Measurements from ENCODE around the gene ACOX3. TPM values are rescaled to one million over a fixed set of nuclear protein-coding genes. Genes with fewer than 3 reads are reported as not detected.

ACOX3 gene
- total RNA-seq, 1 experiment from 2014 or later = 12.2 TPM

DNA sequence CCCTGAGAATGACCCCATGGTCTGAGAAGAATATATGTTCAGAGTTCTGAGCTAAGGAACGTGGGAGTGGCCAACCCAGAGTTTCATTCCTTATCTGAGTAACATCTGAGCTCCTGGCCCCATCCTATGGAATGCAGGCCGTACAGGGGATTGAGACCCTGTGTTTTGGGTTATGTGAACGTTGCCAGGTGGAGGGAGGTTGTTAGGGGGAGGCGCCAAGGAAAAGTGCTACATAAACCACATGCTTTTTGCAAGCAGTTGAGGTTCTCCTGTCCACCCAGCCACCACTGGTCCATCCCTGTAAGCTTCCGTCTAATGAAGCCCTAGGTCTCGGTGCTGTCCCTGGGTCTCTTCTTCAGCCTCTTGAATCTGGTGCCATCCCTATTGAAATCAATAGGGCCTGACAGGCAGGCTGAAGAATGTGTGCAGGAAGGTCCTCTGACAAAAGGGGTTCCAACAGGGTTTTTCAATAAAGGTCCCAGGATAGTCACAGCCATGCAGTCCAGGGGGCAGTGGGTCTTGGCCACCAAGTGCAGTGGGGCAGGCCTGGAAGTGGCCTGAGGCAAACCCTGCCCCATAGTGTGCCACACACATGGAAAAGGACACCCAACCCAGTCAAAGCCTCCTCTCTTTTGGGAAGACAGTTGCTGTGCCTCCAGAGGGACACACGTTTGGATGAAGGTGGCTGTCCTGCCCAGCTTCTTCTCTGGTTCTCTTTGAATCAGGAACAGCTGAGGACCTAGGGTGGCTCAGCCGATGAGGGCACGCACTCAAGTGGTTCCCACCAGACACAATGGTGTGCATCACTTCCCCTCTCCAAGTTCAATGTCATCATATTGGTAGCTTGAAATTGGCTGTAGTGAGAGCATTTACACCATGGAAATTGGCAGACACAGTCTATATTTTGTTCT, 117.5 kb downstream of the ACOX3 start:
- DNase-seq = no peak
- Histone ChIP-seq H3K27ac (ENCODE audit: low read length) (no peak overlapping the region), H3F3A (ENCODE audit: low read length, unreplicated experiment) (no peaks in the 10 kb centered on the region), H3K9me3 (ENCODE audit: low read length) (no peaks in the 10 kb centered on the region), H3K9ac (ENCODE audit: low read length) (no peak overlapping the region), H3K79me2 (ENCODE audit: low read length) (no peaks in the 10 kb centered on the region), H3K4me2 (ENCODE audit: low read length) (no peak overlapping the region), H3K4me3 (ENCODE audit: low read length) (no peak overlapping the region), H3K27me3 (ENCODE audit: low read length) (no peaks in the 10 kb centered on the region), H3K9me2 (replicated peaks; ENCODE audit: low read length) (no peaks in the 10 kb centered on the region), H4K20me1 (ENCODE audit: low read length) (no peaks in the 10 kb centered on the region), H3K36me3 (ENCODE audit: low read depth, low read length) (no peaks in the 10 kb centered on the region), H3K4me1 (ENCODE audit: insufficient read depth, low read length) (peaks cover 6% of the 10 kb centered on the region; the same call in 1 of the 2 replicates), H2AFZ (ENCODE audit: low read length) (no peak overlapping the region)
- no TSS peak for BruUV-seq (replicated peaks)
- ChIA-PET POLR2A (ENCODE audit: unreplicated experiment) (no interaction called here), CTCF (no interaction called here)
- intact Hi-C loops (cut with micrococcal nuclease) = no loop called here
- ATAC-seq = no peak
- no peak for TF ChIP-seq EZH2 (IDR thresholded peaks at IDR 0.05; ENCODE audit: low read length, unreplicated experiment)
- TF ChIP-seq CTCF (conservative IDR thresholded peaks at IDR 0.05; ENCODE audit: low read depth, low read length) = no peak
- TF ChIP-seq EZH2phosphoT487 (IDR thresholded peaks at IDR 0.05; ENCODE audit: borderline replicate concordance, low read length) = no peak

DNA sequence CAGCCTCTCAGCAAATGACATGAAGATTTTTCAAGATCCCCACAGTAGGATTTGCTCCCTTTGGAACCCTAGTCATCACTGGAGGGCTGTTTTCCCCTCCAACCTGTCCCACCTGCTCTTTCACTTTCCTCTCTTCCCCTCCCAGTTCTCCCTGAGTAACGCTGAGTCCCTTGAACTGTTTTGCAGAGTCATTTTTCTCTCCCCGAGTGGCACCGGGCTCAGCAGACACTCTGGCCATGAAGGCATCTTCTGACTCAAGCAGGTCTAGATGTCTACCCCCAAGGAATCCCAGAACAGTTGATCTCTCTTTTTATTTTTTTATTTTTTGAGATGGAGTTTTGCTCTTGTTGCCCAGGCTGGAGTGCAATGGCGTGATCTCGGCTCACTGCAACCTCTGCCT, 118.8 kb downstream of the ACOX3 start:
- no peak overlapping the region for H3K4me2 ChIP-seq (ENCODE audit: low read length)
- H3K27me3 ChIP-seq (ENCODE audit: low read length) = no peaks in the 10 kb centered on the region
- H3K4me3 ChIP-seq (ENCODE audit: low read length) = no peak overlapping the region
- no peak overlapping the region for H3K9ac ChIP-seq (ENCODE audit: low read length)
- no peaks in the 10 kb centered on the region for H4K20me1 ChIP-seq (ENCODE audit: low read length)
- H3K4me1 ChIP-seq (ENCODE audit: insufficient read depth, low read length) = peaks cover 6% of the 10 kb centered on the region; the same call in 1 of the 2 replicates
- no TSS peak for BruUV-seq (replicated peaks)
- no peak for DNase-seq
- no peak for TF ChIP-seq EZH2phosphoT487 (IDR thresholded peaks at IDR 0.05; ENCODE audit: borderline replicate concordance, low read length)
- no peak for TF ChIP-seq CTCF (conservative IDR thresholded peaks at IDR 0.05; ENCODE audit: low read depth, low read length)
- no peak for TF ChIP-seq EZH2 (IDR thresholded peaks at IDR 0.05; ENCODE audit: low read length, unreplicated experiment)
- no peaks in the 10 kb centered on the region for H3K9me3 ChIP-seq (ENCODE audit: low read length)
- no peaks in the 10 kb centered on the region for H3K79me2 ChIP-seq (ENCODE audit: low read length)
- POLR2A ChIA-PET (ENCODE audit: unreplicated experiment) = no interaction called here
- no peaks in the 10 kb centered on the region for H3F3A ChIP-seq (ENCODE audit: low read length, unreplicated experiment)
- ATAC-seq = no peak
- H3K9me2 ChIP-seq (replicated peaks; ENCODE audit: low read length) = no peaks in the 10 kb centered on the region
- intact Hi-C loops (cut with micrococcal nuclease) = no loop called here
- H3K36me3 ChIP-seq (ENCODE audit: low read depth, low read length) = no peaks in the 10 kb centered on the region
- CTCF ChIA-PET = no interaction called here
- no peak overlapping the region for H3K27ac ChIP-seq (ENCODE audit: low read length)
- H2AFZ ChIP-seq (ENCODE audit: low read length) = no peak overlapping the region

- ChIA-PET CTCF (no interaction called here), POLR2A (ENCODE audit: unreplicated experiment) (no interaction called here)
- H3F3A ChIP-seq (ENCODE audit: low read length, unreplicated experiment) = no peaks in the 10 kb centered on the region
- H3K4me3 ChIP-seq (ENCODE audit: low read length) = no peak overlapping the region
- H4K20me1 ChIP-seq (ENCODE audit: low read length) = no peaks in the 10 kb centered on the region
- H3K79me2 ChIP-seq (ENCODE audit: low read length) = no peaks in the 10 kb centered on the region
- ATAC-seq = no peak
- DNase-seq = no peak
- H3K27me3 ChIP-seq (ENCODE audit: low read length) = no peaks in the 10 kb centered on the region
- no peak overlapping the region for H3K27ac ChIP-seq (ENCODE audit: low read length)
- H3K36me3 ChIP-seq (ENCODE audit: low read depth, low read length) = no peaks in the 10 kb centered on the region
- no peak overlapping the region for H3K4me2 ChIP-seq (ENCODE audit: low read length)
- no peak overlapping the region for H2AFZ ChIP-seq (ENCODE audit: low read length)
- H3K9ac ChIP-seq (ENCODE audit: low read length) = no peak overlapping the region
- intact Hi-C loops (cut with micrococcal nuclease) = no loop called here
- H3K4me1 ChIP-seq (ENCODE audit: insufficient read depth, low read length) = peaks cover 11% of the 10 kb centered on the region
- no TSS peak for BruUV-seq (replicated peaks)
- H3K9me2 ChIP-seq (replicated peaks; ENCODE audit: low read length) = no peaks in the 10 kb centered on the region
- TF ChIP-seq EZH2 (IDR thresholded peaks at IDR 0.05; ENCODE audit: low read length, unreplicated experiment) (no peak), CTCF (conservative IDR thresholded peaks at IDR 0.05; ENCODE audit: low read depth, low read length) (no peak), EZH2phosphoT487 (IDR thresholded peaks at IDR 0.05; ENCODE audit: borderline replicate concordance, low read length) (no peak)
- no peaks in the 10 kb centered on the region for H3K9me3 ChIP-seq (ENCODE audit: low read length)
Observed at GRCh38 chr4:8321220-8321619, 119.3 kb downstream of the ACOX3 start.
